ENCODE measurements around the gene GMDS.

GRCh38 chr6:1801401-1801800, 444.0 kb downstream of the GMDS start:
- TF ChIP-seq CTCF (IDR thresholded peaks at IDR 0.05): no peak
- no peak for TF ChIP-seq EZH2 (IDR thresholded peaks at IDR 0.05; ENCODE audit: borderline replicate concordance, insufficient read depth, low read depth, low read length, poor library complexity, severe bottlenecking)
